HEK293 (cell line): Measurements from ENCODE around the gene PKD2.

Experiments
- CTCF ChIA-PET: fragments of 350-600 bp; formaldehyde crosslinking; extraction: SDS; loops from one replicate; lab custom pipeline; 2021; ENCODE audit warnings: antibody characterized with exemption; lab: Yijun Ruan, JAX
- POLR2A ChIA-PET: fragments of 300-600 bp; formaldehyde crosslinking; extraction: SDS; loops from one replicate; lab custom pipeline; 2020; ENCODE audit warnings: antibody characterized with exemption, inconsistent platforms; lab: Yijun Ruan, JAX
- H3K27ac ChIP-seq: fragments of 200-500 bp; sonication (Bioruptor generic); 2 replicates; pipeline ENCODE4 v1.5.1; 2014; ENCODE audit warnings: low read depth, low read length, control low read depth, inconsistent platforms; ENCODE audit errors: extremely low read depth
- H3K36me3 ChIP-seq, 2 experiments: fragments of 200-500 bp in 1 of 2; sonication (Bioruptor generic) in 1 of 2; 1 replicate in 1 of 2; 2 replicates in 1 of 2; pipeline ENCODE4 v1.5.1; 2014 to 2017; ENCODE audit warnings: inconsistent platforms in 2 of 2, low read length in 2 of 2; ENCODE audit not compliant: control insufficient read depth in 2 of 2, insufficient read depth in 1 of 2
- H3K4me1 ChIP-seq: fragments of 200-500 bp; sonication (Bioruptor generic); 2 replicates; pipeline ENCODE4 v1.5.1; 2014; ENCODE audit warnings: mild to moderate bottlenecking, low read length, inconsistent platforms; ENCODE audit not compliant: control insufficient read depth, insufficient read depth
- H3K4me3 ChIP-seq: 2 replicates; pipeline ENCODE4 v1.5.1; 2011; ENCODE audit warnings: low read depth, mild to moderate bottlenecking, control low read depth, low read length, moderate library complexity
- H3K9me3 ChIP-seq: fragments of 200-500 bp; sonication (Bioruptor generic); 2 replicates; pipeline ENCODE4 v1.5.1; 2014; ENCODE audit warnings: low read depth, low read length, inconsistent platforms; ENCODE audit not compliant: control insufficient read depth, insufficient read depth
- SCRT1 ChIP-seq: fragments of 450-650 bp; formaldehyde crosslinking; IDR thresholded peaks from 2 replicates; pipeline ENCODE4 v1.5.1; 2016; ENCODE audit warnings: missing biosample characterization, missing genetic modification characterization, borderline replicate concordance
- SCRT2 ChIP-seq: fragments of 450-650 bp; formaldehyde crosslinking; IDR thresholded peaks from 2 replicates; pipeline ENCODE4 v1.5.1; 2016; ENCODE audit warnings: missing biosample characterization, missing genetic modification characterization
- SP3 ChIP-seq: fragments of 450-650 bp; formaldehyde crosslinking; IDR thresholded peaks from 2 replicates; pipeline ENCODE4 v1.5.1; 2016; ENCODE audit warnings: missing biosample characterization, missing genetic modification characterization
- ZBTB1 ChIP-seq: fragments of 450-650 bp; formaldehyde crosslinking; IDR thresholded peaks from 2 replicates; pipeline ENCODE4 v1.5.1; 2016; ENCODE audit warnings: missing biosample characterization, missing genetic modification characterization
- ZBTB20 ChIP-seq: fragments of 450-650 bp; formaldehyde crosslinking; IDR thresholded peaks from 2 replicates; pipeline ENCODE4 v1.5.1; 2016; ENCODE audit warnings: missing biosample characterization, missing genetic modification characterization
- ZEB2 ChIP-seq: fragments of 450-650 bp; formaldehyde crosslinking; IDR thresholded peaks from 2 replicates; pipeline ENCODE4 v1.5.1; 2016; ENCODE audit warnings: missing biosample characterization, missing genetic modification characterization
- ZNF121 ChIP-seq: fragments of 450-650 bp; formaldehyde crosslinking; IDR thresholded peaks from 2 replicates; pipeline ENCODE4 v1.5.1; 2016; ENCODE audit warnings: missing biosample characterization, missing genetic modification characterization
- ZNF146 ChIP-seq: fragments of 450-650 bp; formaldehyde crosslinking; IDR thresholded peaks from 2 replicates; pipeline ENCODE4 v1.5.1; 2016; ENCODE audit warnings: missing biosample characterization, missing genetic modification characterization
- ZNF521 ChIP-seq: fragments of 450-650 bp; formaldehyde crosslinking; IDR thresholded peaks from 2 replicates; pipeline ENCODE4 v1.5.1; 2017; ENCODE audit warnings: missing biosample characterization, mild to moderate bottlenecking, missing genetic modification characterization
- ZNF654 ChIP-seq: fragments of 450-650 bp; formaldehyde crosslinking; IDR thresholded peaks from 2 replicates; pipeline ENCODE4 v1.5.1; 2016; ENCODE audit warnings: low read depth, missing biosample characterization, missing genetic modification characterization
- ZNF660 ChIP-seq: fragments of 450-650 bp; IDR thresholded peaks from 2 replicates; pipeline ENCODE4 v1.5.1; 2018; ENCODE audit warnings: missing biosample characterization, mild to moderate bottlenecking, missing genetic modification characterization
- TF ChIP-seq, protein P1 (sequence below): fragments of 450-650 bp; formaldehyde crosslinking; IDR thresholded peaks from 2 replicates; pipeline ENCODE4 v1.5.1; 2017; ENCODE audit warnings: missing biosample characterization, missing genetic modification characterization
- TF ChIP-seq, protein P2 (sequence below): fragments of 450-650 bp; formaldehyde crosslinking; IDR thresholded peaks from 2 replicates; pipeline ENCODE4 v1.5.1; 2016; ENCODE audit warnings: missing biosample characterization, missing genetic modification characterization
- TF ChIP-seq, protein P3 (sequence below): fragments of 450-650 bp; formaldehyde crosslinking; IDR thresholded peaks from 2 replicates; pipeline ENCODE4 v1.5.1; 2016; ENCODE audit warnings: missing biosample characterization, missing genetic modification characterization
- TF ChIP-seq, protein P4 (sequence below): fragments of 450-650 bp; formaldehyde crosslinking; IDR thresholded peaks from 2 replicates; pipeline ENCODE4 v1.5.1; 2016; ENCODE audit warnings: missing biosample characterization, missing genetic modification characterization

Gene PKD2

DNA sequence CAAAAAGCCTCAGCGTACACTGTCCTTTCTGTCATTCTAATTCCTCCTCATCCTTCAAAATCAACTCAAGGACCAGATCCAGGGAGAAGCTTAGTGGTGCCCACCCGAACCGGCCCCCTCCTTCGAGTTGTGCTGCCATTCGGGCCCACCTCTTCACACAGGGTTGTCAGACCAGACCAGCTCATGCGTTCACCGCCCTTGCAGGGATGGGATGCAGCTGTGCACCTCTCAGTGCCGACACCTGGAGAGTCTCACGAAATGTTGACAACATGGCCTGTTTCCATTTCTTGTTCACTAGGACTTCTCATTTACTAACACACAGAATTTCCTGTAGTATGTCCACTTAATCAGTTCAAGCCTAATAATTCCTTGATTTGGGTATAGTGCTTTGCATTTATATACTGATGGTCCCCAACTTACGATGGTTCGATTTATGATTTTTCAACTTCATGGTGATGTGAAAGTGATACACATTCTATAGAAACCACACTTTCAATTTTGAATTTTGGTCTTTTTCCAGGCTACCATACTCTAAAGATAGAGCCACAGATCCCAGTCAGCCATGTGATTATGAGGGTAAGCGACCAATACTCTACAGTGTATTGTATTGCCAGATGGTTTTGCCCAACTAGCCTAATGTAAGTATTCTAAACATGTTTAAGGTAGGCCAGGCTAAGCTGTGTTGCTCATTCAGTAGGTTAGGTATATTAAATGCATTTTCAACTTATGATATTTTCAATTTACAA, 23.3 kb downstream of the PKD2 start (continued):
- TF ChIP-seq, protein P1, sequence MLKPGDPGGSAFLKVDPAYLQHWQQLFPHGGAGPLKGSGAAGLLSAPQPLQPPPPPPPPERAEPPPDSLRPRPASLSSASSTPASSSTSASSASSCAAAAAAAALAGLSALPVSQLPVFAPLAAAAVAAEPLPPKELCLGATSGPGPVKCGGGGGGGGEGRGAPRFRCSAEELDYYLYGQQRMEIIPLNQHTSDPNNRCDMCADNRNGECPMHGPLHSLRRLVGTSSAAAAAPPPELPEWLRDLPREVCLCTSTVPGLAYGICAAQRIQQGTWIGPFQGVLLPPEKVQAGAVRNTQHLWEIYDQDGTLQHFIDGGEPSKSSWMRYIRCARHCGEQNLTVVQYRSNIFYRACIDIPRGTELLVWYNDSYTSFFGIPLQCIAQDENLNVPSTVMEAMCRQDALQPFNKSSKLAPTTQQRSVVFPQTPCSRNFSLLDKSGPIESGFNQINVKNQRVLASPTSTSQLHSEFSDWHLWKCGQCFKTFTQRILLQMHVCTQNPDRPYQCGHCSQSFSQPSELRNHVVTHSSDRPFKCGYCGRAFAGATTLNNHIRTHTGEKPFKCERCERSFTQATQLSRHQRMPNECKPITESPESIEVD (tag by site-specific recombination): no peak

DNA sequence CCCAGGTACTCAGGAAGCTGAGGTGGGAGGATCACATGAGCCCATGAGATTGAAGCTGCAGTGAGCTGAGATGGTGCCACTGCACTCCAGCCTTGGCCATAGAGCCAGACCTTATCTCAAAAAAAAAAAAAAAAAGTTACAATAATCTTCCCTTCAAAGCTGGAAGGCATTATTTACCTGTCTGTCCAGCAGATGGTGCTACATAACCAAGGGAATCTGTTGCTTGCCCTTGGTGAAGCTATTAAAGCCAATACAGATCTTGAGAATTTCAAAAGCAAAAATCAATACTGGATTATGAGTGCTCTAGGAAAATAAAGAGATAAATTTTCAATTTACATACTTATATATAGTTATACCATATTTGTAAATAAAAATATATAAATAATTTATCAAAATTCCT, 25.9 kb downstream of the PKD2 start:
- H3K36me3 ChIP-seq: peaks cover 6 to 59% of the 10 kb centered on the region in 2 experiments; a peak in 2 of 3 replicates
- 0 out of 2 replicates have a peak, but pooled peaks have one; percentile 20 for TF ChIP-seq ZNF660 (tag by site-specific recombination)
- TF ChIP-seq ZNF146 (tag by site-specific recombination): no peak
- TF ChIP-seq ZNF654 (tag by site-specific recombination): peak; percentile 83
- TF ChIP-seq ZNF121 (tag by site-specific recombination): no peak
- TF ChIP-seq, protein P2, sequence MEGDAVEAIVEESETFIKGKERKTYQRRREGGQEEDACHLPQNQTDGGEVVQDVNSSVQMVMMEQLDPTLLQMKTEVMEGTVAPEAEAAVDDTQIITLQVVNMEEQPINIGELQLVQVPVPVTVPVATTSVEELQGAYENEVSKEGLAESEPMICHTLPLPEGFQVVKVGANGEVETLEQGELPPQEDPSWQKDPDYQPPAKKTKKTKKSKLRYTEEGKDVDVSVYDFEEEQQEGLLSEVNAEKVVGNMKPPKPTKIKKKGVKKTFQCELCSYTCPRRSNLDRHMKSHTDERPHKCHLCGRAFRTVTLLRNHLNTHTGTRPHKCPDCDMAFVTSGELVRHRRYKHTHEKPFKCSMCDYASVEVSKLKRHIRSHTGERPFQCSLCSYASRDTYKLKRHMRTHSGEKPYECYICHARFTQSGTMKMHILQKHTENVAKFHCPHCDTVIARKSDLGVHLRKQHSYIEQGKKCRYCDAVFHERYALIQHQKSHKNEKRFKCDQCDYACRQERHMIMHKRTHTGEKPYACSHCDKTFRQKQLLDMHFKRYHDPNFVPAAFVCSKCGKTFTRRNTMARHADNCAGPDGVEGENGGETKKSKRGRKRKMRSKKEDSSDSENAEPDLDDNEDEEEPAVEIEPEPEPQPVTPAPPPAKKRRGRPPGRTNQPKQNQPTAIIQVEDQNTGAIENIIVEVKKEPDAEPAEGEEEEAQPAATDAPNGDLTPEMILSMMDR (tag by site-specific recombination): peak; percentile 47; the same call in 1 of the 2 replicates
- TF ChIP-seq SCRT1 (tag by site-specific recombination): peak; percentile 36; the same call in 1 of the 2 replicates
- TF ChIP-seq, protein P3, sequence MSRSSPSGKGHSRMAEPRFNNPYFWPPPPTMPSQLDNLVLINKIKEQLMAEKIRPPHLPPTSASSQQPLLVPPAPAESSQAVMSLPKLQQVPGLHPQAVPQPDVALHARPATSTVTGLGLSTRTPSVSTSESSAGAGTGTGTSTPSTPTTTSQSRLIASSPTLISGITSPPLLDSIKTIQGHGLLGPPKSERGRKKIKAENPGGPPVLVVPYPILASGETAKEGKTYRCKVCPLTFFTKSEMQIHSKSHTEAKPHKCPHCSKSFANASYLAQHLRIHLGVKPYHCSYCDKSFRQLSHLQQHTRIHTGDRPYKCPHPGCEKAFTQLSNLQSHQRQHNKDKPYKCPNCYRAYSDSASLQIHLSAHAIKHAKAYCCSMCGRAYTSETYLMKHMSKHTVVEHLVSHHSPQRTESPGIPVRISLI: peak; percentile 36; the same call in 1 of the 2 replicates
- peak; percentile 84 for TF ChIP-seq SCRT2 (tag by site-specific recombination)
- no peak for TF ChIP-seq SP3
- TF ChIP-seq, all 188 proteins: peak for 6
- ChIA-PET POLR2A (interaction anchor here (0.6 kb wide), 2 partner anchors 452 to 458 kb away, joined by 3 to 4 read pairs; no protein-coding TSS in a partner anchor), CTCF (interaction anchor here (0.5 to 3.4 kb wide), 18 partner anchors 12 to 732 kb away, joined by 3 to 45 read pairs (median 5); no protein-coding TSS in a partner anchor)
- H3K4me3 ChIP-seq: no peak overlapping the region
- no peaks in the 10 kb centered on the region for H3K9me3 ChIP-seq
- no peak overlapping the region for H3K27ac ChIP-seq
- H3K4me1 ChIP-seq: no peaks in the 10 kb centered on the region

DNA sequence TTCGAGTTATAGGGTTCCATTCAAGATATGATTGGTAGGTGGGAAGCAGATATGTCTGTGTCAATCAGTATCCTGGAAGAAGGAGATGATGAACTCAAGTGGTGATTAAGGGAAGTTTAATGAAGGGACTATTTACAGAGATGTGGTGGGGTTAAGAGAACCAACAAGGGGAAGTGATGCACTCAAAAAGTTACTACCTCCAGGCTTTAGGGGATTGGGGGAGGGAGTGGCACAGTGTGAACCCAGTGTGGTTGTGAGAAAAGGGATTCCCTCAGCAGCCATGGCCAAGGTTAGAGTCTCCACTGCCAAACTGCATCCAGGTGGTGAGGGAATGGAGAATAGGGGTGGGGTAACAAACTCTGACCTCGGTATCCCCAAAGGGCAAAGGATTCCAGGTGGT, 27.9 kb downstream of the PKD2 start:
- no peak overlapping the region for H3K27ac ChIP-seq
- CTCF ChIA-PET: no interaction called here
- TF ChIP-seq ZEB2 (tag by site-specific recombination) (no peak), ZBTB1 (no peak), ZNF521 (tag by site-specific recombination) (no peak), ZBTB20 (no peak)
- TF ChIP-seq, protein P4, sequence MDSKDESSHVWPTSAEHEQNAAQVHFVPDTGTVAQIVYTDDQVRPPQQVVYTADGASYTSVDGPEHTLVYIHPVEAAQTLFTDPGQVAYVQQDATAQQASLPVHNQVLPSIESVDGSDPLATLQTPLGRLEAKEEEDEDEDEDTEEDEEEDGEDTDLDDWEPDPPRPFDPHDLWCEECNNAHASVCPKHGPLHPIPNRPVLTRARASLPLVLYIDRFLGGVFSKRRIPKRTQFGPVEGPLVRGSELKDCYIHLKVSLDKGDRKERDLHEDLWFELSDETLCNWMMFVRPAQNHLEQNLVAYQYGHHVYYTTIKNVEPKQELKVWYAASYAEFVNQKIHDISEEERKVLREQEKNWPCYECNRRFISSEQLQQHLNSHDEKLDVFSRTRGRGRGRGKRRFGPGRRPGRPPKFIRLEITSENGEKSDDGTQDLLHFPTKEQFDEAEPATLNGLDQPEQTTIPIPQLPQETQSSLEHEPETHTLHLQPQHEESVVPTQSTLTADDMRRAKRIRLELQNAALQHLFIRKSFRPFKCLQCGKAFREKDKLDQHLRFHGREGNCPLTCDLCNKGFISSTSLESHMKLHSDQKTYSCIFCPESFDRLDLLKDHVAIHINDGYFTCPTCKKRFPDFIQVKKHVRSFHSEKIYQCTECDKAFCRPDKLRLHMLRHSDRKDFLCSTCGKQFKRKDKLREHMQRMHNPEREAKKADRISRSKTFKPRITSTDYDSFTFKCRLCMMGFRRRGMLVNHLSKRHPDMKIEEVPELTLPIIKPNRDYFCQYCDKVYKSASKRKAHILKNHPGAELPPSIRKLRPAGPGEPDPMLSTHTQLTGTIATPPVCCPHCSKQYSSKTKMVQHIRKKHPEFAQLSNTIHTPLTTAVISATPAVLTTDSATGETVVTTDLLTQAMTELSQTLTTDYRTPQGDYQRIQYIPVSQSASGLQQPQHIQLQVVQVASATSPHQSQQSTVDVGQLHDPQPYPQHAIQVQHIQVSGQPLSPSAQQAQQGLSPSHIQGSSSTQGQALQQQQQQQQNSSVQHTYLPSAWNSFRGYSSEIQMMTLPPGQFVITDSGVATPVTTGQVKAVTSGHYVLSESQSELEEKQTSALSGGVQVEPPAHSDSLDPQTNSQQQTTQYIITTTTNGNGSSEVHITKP: no peak
- TF ChIP-seq, all 188 proteins: peak for 0
- Histone ChIP-seq H3K9me3 (no peaks in the 10 kb centered on the region), H3K36me3 (peaks cover 18 to 76% of the 10 kb centered on the region in 2 experiments), H3K4me1 (no peaks in the 10 kb centered on the region), H3K4me3 (no peak overlapping the region)
- POLR2A ChIA-PET: interaction anchor here (0.7 kb wide), 1 partner anchor 469 kb away, joined by 8 read pairs; no protein-coding TSS in a partner anchor
